ENCODE measurements around the gene SMARCA4.
"Not testable (repeated sequence)": the region's sequence is repeated elsewhere in the genome, so short reads cannot be mapped to it uniquely, and the experiment has no call there.

Gene SMARCA4

GRCh38 chr19:11079999-11080398 is 119.2 kb downstream of the SMARCA4 start:
- peaks cover 8% of the 10 kb centered on the region for H3K36me3 Mint-ChIP-seq (ENCODE audit: low read depth)
- no peak for TF ChIP-seq CTCF (IDR thresholded peaks at IDR 0.05; ENCODE audit: unreplicated experiment in 3 of 3)
- H3K27me3 Mint-ChIP-seq (ENCODE audit: low read depth), result no peaks in the 10 kb centered on the region
- no peak overlapping the region for H3K27ac Mint-ChIP-seq
- no peak overlapping the region for H3K4me3 Mint-ChIP-seq
- no peaks in the 10 kb centered on the region for H3K9me3 Mint-ChIP-seq
- H3K4me1 Mint-ChIP-seq, result peaks cover 4% of the 10 kb centered on the region

- Mint-ChIP-seq H3K4me3 (peak overlapping the region in 2 of 3 experiments; percentile 93 to 96), H3K9me3 (no peaks in the 10 kb centered on the region), H3K27me3 (ENCODE audit: low read depth) (no peaks in the 10 kb centered on the region), H3K4me1 (peaks cover 25% of the 10 kb centered on the region), H3K27ac (peak overlapping the region; percentile 97 to 100 (median 99)), H3K36me3 (ENCODE audit: low read depth) (no peaks in the 10 kb centered on the region)
- TF ChIP-seq CTCF (IDR thresholded peaks at IDR 0.05; ENCODE audit: unreplicated experiment in 3 of 3), result no peak
These were observed 127.2 kb downstream of the SMARCA4 start for GRCh38 chr19:11087870-11088505.

- Mint-ChIP-seq H3K36me3 (ENCODE audit: low read depth) (peaks cover 2% of the 10 kb centered on the region), H3K4me3 (peak overlapping the region; percentile 90 to 96 (median 93)), H3K27me3 (ENCODE audit: low read depth) (no peaks in the 10 kb centered on the region), H3K9me3 (no peaks in the 10 kb centered on the region), H3K4me1 (peaks cover 25% of the 10 kb centered on the region), H3K27ac (peak overlapping the region; percentile 97 to 100 (median 99))
- no peak for TF ChIP-seq CTCF (IDR thresholded peaks at IDR 0.05; ENCODE audit: unreplicated experiment in 3 of 3)
These were observed 127.8 kb downstream of the SMARCA4 start for GRCh38 chr19:11088506-11089253.

- peak within 1 kb of the TSS; percentile 97 to 100 (median 99) for H3K27ac Mint-ChIP-seq
- no peak for TF ChIP-seq CTCF (IDR thresholded peaks at IDR 0.05; ENCODE audit: unreplicated experiment in 3 of 3)
- H3K36me3 Mint-ChIP-seq (ENCODE audit: low read depth), result peaks cover 5% of the 10 kb centered on the region
- peaks cover 20% of the 10 kb centered on the region for H3K4me1 Mint-ChIP-seq
- H3K9me3 Mint-ChIP-seq, result no peaks in the 10 kb centered on the region
- H3K27me3 Mint-ChIP-seq (ENCODE audit: low read depth), result no peaks in the 10 kb centered on the region
- H3K4me3 Mint-ChIP-seq, result peak within 1 kb of the TSS; percentile 90 to 96 (median 93)
These were observed 128.6 kb downstream of the SMARCA4 start, which contains the start of gene LDLR for GRCh38 chr19:11089254-11090013. Gene LDLR, plus strand, starts transcription at chr19:11089463. Its CDS starts 86 bp downstream, at chr19:11089549.

- Mint-ChIP-seq H3K27ac (peak overlapping the region; percentile 97 to 100 (median 99)), H3K4me1 (peaks cover 25% of the 10 kb centered on the region), H3K4me3 (peak overlapping the region; percentile 90 to 96 (median 93))
- H3K27me3 Mint-ChIP-seq (ENCODE audit: low read depth); H3K9me3 Mint-ChIP-seq; H3K36me3 Mint-ChIP-seq (ENCODE audit: low read depth): not testable (repeated sequence)
These were observed 129.1 kb downstream of the SMARCA4 start for GRCh38 chr19:11090014-11090263.

GRCh38 chr19:11090264-11090996 is 129.6 kb downstream of the SMARCA4 start:
- Mint-ChIP-seq H3K4me3 (peak overlapping the region; percentile 90 to 96 (median 93)), H3K9me3 (no peaks in the 10 kb centered on the region), H3K27me3 (ENCODE audit: low read depth) (no peaks in the 10 kb centered on the region), H3K27ac (peak overlapping the region; percentile 95 to 100 (median 97)), H3K36me3 (ENCODE audit: low read depth) (peaks cover 13% of the 10 kb centered on the region), H3K4me1 (peaks cover 28% of the 10 kb centered on the region)
- no peak for TF ChIP-seq CTCF (IDR thresholded peaks at IDR 0.05; ENCODE audit: unreplicated experiment in 3 of 3)

Data from nephron (organoid).